Ishikawa (cell line): ENCODE measurements around the gene C2orf49.

Source experiments
- CEBPB ChIP-seq: IDR thresholded peaks from 2 replicates; pipeline ENCODE4 v1.6.1; 2012
- EGR1 ChIP-seq: IDR thresholded peaks from 2 replicates; pipeline ENCODE4 v1.6.1; 2012
- EP300 ChIP-seq: IDR thresholded peaks from 2 replicates; pipeline ENCODE4 v1.6.1; 2012; ENCODE audit warnings: borderline replicate concordance
- FOXM1 ChIP-seq: IDR thresholded peaks from 2 replicates; pipeline ENCODE4 v1.6.1; 2012; ENCODE audit warnings: low read depth, borderline replicate concordance
- MAX ChIP-seq: IDR thresholded peaks from 2 replicates; pipeline ENCODE4 v1.6.1; 2012
- REST ChIP-seq: IDR thresholded peaks from 2 replicates; pipeline ENCODE4 v1.6.1; 2012; ENCODE audit warnings: low read depth, mild to moderate bottlenecking
- TCF12 ChIP-seq: IDR thresholded peaks from 2 replicates; pipeline ENCODE4 v1.6.1; 2012; ENCODE audit warnings: low read depth
- YY1 ChIP-seq: IDR thresholded peaks from 2 replicates; pipeline ENCODE4 v1.6.1; 2012; ENCODE audit warnings: low read depth

GRCh38 chr2:105393373-105394055 is 56.2 kb downstream of the C2orf49 start:
- no peak for TF ChIP-seq TCF12
- TF ChIP-seq FOXM1: no peak
- no peak for TF ChIP-seq EP300
- no peak for TF ChIP-seq YY1
- no peak for TF ChIP-seq EGR1
- TF ChIP-seq REST: no peak
- no peak for TF ChIP-seq CEBPB
- TF ChIP-seq MAX: no peak
